NCI-H1930 (cell line): ENCODE measurements around the gene NCR3LG1.
A peak's percentile ranks its signal among the peaks of the same experiment; 100 is the strongest.

Experiments
- DNase-seq, 2 experiments: peaks; one replicate each; lab custom pipeline; 2025; lab: John Stamatoyannopoulos, UW

NCR3LG1 gene

DNA sequence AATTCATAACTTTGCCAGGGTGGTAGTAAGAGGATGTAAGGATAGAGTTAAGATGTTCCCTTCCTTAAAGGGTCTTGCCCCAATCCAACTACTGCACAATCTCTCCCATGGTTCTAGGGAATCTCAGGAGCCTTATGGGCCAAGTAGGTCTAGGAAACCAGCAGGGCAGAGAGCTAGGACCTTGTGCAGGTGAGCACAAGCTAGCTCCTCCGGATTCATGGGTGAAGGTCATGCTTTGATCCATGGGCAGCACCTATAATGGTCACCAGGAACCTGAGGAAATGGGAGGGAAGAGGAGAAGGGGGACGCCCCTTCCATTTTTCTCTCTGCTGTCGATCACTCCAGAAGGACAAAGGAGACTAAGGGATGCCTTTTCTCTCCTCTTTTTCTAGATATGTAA, 20.0 kb downstream of the NCR3LG1 start:
- peak in 1 of 2 experiments; percentile 31 for DNase-seq

DNA sequence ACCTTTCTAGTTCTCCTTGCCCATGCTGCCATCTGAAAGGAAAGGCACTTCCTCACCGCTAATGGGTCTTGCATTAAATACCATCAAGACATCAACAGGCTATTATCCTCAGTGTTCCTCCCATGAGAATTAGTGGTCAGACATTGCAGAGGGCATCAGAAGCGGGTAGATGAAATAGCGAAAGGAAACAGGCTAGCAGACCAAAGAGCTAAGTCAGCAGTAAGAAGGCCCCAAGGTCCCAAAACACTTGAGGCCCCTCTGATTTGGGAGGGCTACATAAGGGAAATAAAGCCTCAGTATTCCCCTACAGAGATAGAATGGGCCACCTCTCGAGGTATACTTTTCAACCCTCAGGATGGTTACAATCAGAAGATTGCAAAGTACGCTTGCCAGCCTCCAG, 23.9 kb downstream of the NCR3LG1 start:
- no peak for DNase-seq

GRCh38 chr11:17376493-17376892, 24.9 kb downstream of the NCR3LG1 start:
- DNase-seq, result no peak

- no peak for DNase-seq
These were observed 27.1 kb downstream of the NCR3LG1 start for GRCh38 chr11:17378655-17379054.

GRCh38 chr11:17379383-17380180, 28.0 kb downstream of the NCR3LG1 start:
- DNase-seq, result no peak

DNA sequence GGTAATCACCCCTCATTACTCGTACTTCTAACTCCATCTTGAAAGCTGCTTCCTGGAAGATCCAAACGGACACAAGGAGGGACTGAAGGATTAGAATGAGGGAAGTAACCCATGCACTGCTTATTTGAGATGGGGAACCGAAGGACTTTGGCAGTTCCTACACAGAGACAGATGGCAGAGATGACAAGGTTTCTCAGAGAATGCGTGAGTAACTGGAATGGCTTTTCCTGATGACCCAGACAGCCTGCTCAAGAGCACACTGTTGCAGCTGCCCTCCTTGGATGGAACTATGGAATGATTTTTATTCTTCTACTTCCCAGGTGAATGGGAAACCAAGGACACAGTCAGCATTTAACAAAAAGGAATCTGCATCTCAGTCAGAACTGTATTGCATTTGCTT, 29.6 kb downstream of the NCR3LG1 start:
- DNase-seq, result no peak

- DNase-seq, result no peak
These were observed 30.6 kb downstream of the NCR3LG1 start for GRCh38 chr11:17382046-17382728.

DNA sequence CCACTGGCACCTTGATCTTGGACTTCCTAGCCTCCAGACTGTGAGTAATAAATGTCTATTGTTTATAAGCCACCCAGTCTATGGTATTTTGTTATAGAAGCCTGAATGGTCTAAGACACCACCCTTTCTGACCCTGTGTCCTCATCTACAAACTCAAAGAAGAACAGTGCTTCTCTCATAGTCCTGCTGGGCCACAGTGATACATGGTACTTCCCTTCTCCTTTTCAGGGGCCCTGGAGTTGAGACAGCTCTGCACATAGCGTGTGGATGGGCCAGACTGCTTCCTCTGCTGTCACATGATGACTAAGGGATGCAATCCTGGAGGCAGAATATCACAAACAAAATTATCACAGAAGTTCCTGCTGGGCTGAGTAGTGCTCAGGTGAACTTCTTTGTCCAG, 31.9 kb downstream of the NCR3LG1 start:
- no peak for DNase-seq

GRCh38 chr11:17384002-17384511, 32.5 kb downstream of the NCR3LG1 start:
- DNase-seq, result peak; percentile 67 to 90

GRCh38 chr11:17385492-17385891, 33.9 kb downstream of the NCR3LG1 start:
- no peak for DNase-seq

DNA sequence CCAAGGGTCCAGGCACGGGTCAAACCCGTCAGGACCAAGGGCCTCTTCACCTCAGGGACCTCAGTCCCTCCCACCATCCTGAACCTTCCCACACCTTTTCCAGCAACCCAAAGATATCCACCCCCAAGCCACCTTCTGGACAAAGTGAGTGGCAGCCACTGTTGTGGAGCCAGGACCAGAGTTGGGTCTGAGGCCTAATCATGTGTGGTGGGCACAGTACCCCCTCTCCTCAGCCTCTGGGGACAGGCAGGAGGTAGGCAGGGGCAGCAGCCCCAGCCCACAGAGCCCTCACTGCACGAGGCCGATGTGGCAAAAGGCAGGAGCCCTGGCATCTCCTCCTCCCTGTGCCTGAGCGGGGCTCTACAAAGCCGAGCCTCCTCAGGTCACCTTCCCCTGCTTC, 34.3 kb downstream of the NCR3LG1 start:
- DNase-seq, result no peak

GRCh38 chr11:17386331-17387084, 34.9 kb downstream of the NCR3LG1 start:
- peak in 1 of 2 experiments; percentile 13 for DNase-seq

GRCh38 chr11:17387254-17387653, 35.7 kb downstream of the NCR3LG1 start:
- no peak for DNase-seq

- no peak for DNase-seq
These were observed 36.2 kb downstream of the NCR3LG1 start for GRCh38 chr11:17387811-17388210.

DNA sequence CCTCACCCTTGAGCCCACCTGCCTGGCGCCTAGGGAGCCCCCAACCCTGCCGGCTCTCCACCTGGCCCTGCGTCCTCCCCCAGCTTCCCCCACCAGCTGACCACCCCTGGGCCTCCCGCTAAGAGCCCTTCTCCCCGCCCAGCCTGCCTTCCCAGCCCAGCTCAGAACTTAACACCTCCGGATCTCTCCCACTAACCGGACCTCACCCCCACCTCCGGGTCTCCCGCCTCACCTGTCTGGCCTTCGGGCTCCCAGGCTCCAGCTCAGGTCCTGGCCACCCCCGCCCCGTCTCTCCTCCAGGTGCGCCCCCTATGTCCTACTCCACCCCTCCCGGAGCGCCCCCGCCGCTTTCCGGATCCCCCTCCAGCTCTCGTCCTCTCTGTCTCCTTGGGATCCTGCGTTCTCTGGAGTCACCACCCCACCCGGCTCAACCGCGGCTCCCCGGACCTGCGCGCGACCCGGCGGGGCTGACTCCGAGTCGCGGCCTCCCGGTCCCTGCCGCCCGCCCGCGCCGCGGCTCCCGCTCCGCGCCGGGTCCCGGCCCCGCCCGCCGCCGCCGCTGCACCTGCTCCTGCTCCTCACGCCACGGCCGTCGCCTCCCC, 37.1 kb downstream of the NCR3LG1 start, which contains the start of gene KCNJ11:
TSS of gene KCNJ11 (minus strand) at position 51 of the 602 bp plus-strand sequence. CDS start 568 bp downstream, outside the sequence.
- DNase-seq, result peak in 1 of 2 experiments; percentile 55

DNA sequence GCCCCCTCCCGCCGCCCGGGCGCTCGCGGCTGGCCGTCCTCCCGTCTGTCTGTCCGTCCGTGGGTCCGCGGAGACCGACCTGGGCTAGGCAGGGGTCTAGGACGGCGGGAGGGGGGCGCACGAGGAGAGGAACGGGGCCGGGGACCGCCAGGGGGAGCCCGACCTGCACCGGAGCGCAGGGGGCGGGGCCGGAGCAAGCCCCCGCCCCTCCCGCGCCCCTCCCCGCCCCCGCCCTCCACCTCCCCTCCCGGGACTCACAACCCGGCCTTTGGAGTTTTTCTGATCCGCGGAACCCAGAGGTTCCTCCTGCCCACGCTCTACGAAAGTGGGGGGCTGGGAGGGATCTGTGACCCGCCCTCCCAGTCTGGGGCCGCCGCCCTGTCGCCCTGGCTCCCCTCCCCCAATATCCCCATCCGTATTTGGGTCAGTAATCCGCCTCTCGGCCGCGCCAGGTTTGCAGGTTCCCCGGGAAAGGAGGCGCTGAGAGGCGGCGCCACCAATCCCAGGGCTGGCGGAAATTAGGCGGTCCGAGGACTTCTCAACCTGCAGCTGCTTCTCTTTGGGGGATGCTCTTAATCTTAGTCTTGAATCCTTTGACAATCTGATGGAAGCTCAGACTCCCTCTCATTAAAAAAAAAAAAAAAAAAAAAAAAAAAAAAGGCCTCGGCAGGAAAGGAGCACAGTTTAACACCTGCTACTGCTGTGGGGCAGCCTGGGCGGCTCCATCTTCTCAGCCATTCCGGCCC, 37.8 kb downstream of the NCR3LG1 start:
- peak; percentile 85 to 86 for DNase-seq

GRCh38 chr11:17389957-17390649, 38.5 kb downstream of the NCR3LG1 start:
- no peak for DNase-seq

GRCh38 chr11:17391493-17392355, 40.1 kb downstream of the NCR3LG1 start:
- no peak for DNase-seq

GRCh38 chr11:17392872-17393271, 41.3 kb downstream of the NCR3LG1 start:
- no peak for DNase-seq

GRCh38 chr11:17393472-17393871, 41.9 kb downstream of the NCR3LG1 start:
- DNase-seq, result no peak
